HCT116 (cell line): ENCODE measurements around the gene PHF11.

Experiments used
- CTCF ChIP-seq, 3 experiments: fragments of 200-600 bp in 1 of 3; sonication (generic) in 1 of 3; IDR thresholded peaks in 2 of 3; conservative IDR thresholded peaks in 1 of 3; 2 replicates each; pipeline ENCODE4 v1.5.1; 2012 to 2017; ENCODE audit warnings: low read depth in 2 of 3, low read length in 2 of 3, antibody characterized with exemption in 1 of 3, borderline replicate concordance in 1 of 3, control low read depth in 1 of 3, mild to moderate bottlenecking in 1 of 3, mixed read lengths in 1 of 3, mixed run types in 1 of 3, moderate library complexity in 1 of 3; ENCODE audit not compliant: insufficient read depth in 1 of 3
- ELF1 ChIP-seq: IDR thresholded peaks from 2 replicates; pipeline ENCODE4 v1.6.1; 2012; ENCODE audit warnings: low read depth, borderline replicate concordance
- EZH2 ChIP-seq: fragments of 200-600 bp; sonication (generic); IDR thresholded peaks from 2 replicates; pipeline ENCODE4 v1.6.1; 2017; ENCODE audit warnings: antibody characterized with exemption, mixed run types
- FOSL1 ChIP-seq: IDR thresholded peaks from 2 replicates; pipeline ENCODE4 v1.6.1; 2012; ENCODE audit warnings: low read depth
- JUND ChIP-seq: IDR thresholded peaks from 2 replicates; pipeline ENCODE4 v1.6.1; 2012
- MAX ChIP-seq: IDR thresholded peaks from 2 replicates; pipeline ENCODE4 v1.6.1; 2012
- POLR2AphosphoS5 ChIP-seq: IDR thresholded peaks from 2 replicates; pipeline ENCODE4 v1.6.1; 2011; ENCODE audit warnings: mild to moderate bottlenecking, low read depth, low read length, moderate library complexity
- SIN3A ChIP-seq: IDR thresholded peaks from 2 replicates; pipeline ENCODE4 v1.6.1; 2012; ENCODE audit warnings: low read depth
- SP1 ChIP-seq: IDR thresholded peaks from 2 replicates; pipeline ENCODE4 v1.6.1; 2012; ENCODE audit warnings: low read depth

GRCh38 chr13:49569993-49570689 is 74.4 kb downstream of the PHF11 start:
- TF ChIP-seq CTCF (IDR thresholded peaks at IDR 0.05 in 2 of 3, conservative IDR thresholded peaks at IDR 0.05 in 1 of 3; ENCODE audit: borderline replicate concordance in 1 of 3, insufficient read depth in 1 of 3, low read depth in 2 of 3, low read length in 2 of 3) = no peak
- no peak for TF ChIP-seq POLR2AphosphoS5
- TF ChIP-seq EZH2 = no peak
- no peak for TF ChIP-seq ELF1
- no peak for TF ChIP-seq FOSL1
- no peak for TF ChIP-seq SP1
- TF ChIP-seq SIN3A = no peak
- no peak for TF ChIP-seq MAX
- TF ChIP-seq JUND = no peak
